Fibroblast of skin of abdomen (primary cell): ENCODE measurements around the gene L3MBTL3.
"Not testable (repeated sequence)": the region's sequence is repeated elsewhere in the genome, so short reads cannot be mapped to it uniquely, and the experiment has no call there.

ENCODE experiments used
- DNase-seq: peaks from one replicate; pipeline ENCODE4 v3.0.0-alpha.2; 2013

L3MBTL3 gene

GRCh38 chr6:130143709-130144108, 125.3 kb downstream of the L3MBTL3 start:
- no peak for DNase-seq

- DNase-seq: no peak
Observed at GRCh38 chr6:130147111-130147510, 128.7 kb downstream of the L3MBTL3 start.

GRCh38 chr6:130148181-130148580, 129.8 kb downstream of the L3MBTL3 start:
- no peak for DNase-seq

GRCh38 chr6:130149016-130149415, 130.6 kb downstream of the L3MBTL3 start:
- not testable (repeated sequence) for DNase-seq

- no peak for DNase-seq
Observed at GRCh38 chr6:130150906-130151305, 132.5 kb downstream of the L3MBTL3 start.

DNA sequence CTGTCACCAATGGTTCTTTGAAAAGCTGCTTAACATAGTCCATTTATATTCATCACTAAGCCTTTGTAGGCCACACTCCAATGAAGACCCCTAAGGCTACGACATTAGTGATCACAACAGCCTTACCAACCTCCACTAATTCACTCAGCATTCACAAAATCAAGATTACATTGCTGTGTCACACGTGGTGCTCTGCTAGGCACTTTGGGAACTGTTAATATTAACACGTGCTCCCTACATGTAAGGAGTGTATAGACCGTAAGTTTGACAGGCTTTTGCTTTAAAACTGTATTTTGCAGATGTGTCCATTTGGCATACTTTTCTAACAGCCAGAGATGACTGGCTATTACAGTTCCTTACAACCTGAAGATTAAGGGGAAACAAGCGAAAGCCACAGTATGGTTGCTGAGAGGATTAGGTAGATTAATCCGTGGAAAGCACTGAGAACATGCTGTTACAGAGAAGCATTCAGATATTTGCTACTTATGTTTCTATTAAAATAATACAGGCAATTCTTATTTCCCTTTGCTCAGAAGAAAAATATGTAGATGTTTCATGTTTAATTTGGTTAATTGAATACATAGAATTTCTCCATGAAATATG, 134.6 kb downstream of the L3MBTL3 start:
- no peak for DNase-seq

DNA sequence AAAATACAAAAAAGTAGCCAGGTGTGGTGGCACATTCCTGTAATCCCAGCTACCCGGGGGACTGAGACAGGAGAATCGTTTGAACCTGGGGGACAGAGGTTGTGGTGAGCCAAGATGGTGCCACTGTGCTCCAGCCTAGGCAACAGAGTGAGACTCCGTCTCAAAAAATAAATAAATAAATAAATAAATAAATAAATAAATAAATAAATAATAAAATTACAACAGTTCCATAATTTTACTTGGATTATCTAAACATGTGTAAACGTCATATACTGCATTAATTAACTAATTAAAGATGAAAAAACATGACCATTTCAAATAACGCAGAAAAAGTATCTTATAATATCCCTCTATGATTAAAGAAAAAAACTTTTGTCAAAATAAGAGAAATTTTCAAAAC, 138.5 kb downstream of the L3MBTL3 start:
- DNase-seq: no peak

DNA sequence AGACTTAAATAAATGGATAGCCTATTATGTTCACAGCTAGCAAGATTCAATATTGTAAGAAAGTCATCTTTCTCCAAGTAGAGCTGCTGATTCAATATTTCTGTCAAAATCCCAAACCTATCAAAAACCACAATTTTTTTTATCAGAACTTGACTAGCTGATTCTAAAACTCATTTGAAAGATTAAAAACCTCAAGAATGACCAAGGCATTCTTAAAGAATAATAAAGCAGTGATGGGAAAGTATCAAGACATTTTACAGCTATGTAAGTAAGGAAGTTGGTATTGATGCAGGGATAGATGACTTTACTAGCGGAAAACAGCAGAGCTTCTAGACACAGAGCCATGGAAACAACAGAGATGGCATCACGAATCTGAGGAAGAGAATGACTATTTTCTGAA, 139.7 kb downstream of the L3MBTL3 start:
- peak; percentile 28 for DNase-seq

DNA sequence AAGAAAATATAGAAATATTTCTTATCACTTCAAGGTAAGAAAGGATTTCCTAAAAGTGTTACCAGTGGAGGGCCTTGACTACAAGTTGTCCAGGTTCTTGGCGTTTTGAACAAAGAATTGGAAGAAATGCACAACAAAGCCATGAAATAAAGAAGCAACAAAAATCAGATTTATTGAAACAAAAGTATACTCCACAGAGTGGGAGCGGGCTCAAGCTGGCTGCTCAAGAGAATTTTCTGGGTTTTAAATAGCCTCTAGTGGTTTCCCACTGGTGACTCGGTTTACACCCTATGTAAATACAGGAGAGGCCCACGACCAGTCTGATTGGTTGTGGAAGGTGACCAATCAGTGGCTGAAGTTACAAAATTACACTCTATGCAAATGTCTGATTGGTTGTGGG, 140.2 kb downstream of the L3MBTL3 start:
- no peak for DNase-seq

- DNase-seq: peak; percentile 45
Observed at GRCh38 chr6:130159956-130160355, 141.6 kb downstream of the L3MBTL3 start.

DNA sequence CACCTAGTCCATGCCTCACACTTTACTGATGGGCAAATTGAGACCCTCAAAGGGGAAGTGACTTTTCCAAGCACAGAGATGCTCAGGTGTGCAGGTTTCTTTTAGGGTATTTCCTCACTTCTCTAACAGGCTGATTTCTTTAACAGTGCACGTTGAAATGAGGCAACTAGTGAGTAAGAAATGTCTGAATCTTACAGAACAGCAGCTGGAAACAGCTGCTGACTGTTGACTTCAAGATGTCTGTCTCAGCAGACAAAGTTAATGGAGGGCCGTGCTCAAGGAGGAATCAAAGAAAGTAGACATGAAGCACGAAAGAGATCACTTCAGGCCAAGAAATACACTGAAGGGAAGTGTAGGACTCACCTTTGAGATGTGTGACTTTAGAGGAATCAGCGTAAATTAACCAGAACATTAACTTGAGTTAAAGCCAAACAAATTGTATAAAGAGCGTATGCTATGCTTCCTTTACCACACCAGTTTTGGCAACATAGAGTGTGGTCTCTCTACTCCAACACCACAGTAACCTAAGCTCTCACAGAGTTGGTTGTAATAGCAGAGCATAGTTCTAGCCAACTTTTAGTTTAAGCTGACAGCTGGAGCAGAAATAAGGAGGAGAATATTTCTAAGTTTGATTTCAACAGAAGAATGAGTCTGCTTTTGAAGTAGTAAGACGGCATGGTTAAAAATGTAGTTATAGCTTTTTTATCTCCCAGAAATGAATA, 143.5 kb downstream of the L3MBTL3 start:
- peak; percentile 61 for DNase-seq

DNA sequence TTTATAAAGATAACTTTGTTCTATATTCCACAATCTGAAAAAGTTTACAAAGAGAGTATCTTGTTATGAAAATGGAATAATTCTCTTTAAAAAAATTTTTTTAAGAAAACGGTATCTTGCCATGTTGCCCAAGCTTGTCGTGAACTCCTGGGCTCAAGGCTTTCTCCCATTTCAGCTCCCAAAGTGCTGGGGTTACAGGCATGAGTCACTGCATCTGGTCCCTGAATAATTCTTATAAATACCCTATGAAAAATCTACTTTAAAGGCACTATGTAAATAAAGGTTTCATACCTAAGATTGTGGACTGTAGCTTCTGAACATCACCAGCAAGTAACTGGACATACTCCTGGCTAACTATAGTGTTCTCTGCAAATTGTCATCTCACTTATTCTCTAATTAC, 144.0 kb downstream of the L3MBTL3 start:
- DNase-seq: peak; percentile 7

DNA sequence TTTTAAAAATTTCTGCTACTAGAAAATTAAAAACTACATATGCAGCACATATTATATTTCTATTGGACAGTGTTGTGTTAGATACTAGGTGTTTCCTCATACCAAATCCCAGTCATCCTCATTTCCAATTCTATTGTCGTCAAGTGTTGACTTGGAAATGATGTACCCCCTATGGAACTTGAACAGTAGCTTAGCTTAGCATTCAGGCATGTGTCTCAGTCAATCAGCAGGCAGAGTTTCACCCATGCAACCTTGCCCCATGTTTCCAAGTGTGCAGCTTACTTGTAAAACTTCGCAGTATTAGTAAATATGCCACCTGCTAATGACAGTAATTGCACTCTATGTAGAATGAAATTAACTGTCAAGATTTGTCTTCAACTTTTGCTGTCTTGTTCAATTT, 144.9 kb downstream of the L3MBTL3 start:
- no peak for DNase-seq

DNA sequence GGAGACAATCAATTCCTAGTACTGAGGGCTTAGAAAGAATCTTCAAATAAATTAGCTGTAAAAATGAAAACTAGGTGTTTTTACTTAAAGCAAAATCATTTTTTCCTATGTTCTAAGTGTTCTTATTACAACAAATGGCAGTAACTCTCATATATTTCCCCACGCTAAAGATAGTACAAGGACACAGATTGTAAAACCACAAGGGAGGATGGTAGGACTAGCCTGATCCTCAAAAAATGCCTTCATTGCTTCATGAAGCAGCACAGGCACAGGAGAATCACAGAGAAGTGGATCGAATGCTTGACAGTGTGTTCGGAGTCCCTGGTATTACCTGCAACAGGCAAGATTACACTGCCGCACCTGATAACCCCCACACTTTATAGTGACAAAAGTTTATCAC, 145.9 kb downstream of the L3MBTL3 start:
- DNase-seq: no peak

DNA sequence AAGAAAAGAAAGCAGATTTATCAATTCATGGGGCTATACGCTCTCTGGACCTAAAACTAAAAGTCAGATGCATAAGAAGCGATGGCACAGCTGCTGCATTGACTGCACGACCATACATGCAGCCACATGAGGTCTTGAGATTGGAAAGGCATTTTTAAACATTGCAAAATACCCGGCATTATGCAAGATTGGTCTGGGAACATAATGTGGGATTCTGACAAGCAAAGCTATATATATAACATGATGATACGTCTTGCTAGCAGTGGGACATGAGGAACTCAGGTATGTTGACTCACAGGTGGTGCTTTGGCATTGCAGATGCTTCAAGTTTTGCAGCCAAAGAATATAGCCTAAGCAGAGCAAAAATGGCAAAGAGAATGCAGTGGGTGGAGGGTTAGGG, 149.3 kb downstream of the L3MBTL3 start:
- peak; percentile 66 for DNase-seq

- not testable (repeated sequence) for DNase-seq
Observed at GRCh38 chr6:130170160-130170559, 151.8 kb downstream of the L3MBTL3 start.

DNA sequence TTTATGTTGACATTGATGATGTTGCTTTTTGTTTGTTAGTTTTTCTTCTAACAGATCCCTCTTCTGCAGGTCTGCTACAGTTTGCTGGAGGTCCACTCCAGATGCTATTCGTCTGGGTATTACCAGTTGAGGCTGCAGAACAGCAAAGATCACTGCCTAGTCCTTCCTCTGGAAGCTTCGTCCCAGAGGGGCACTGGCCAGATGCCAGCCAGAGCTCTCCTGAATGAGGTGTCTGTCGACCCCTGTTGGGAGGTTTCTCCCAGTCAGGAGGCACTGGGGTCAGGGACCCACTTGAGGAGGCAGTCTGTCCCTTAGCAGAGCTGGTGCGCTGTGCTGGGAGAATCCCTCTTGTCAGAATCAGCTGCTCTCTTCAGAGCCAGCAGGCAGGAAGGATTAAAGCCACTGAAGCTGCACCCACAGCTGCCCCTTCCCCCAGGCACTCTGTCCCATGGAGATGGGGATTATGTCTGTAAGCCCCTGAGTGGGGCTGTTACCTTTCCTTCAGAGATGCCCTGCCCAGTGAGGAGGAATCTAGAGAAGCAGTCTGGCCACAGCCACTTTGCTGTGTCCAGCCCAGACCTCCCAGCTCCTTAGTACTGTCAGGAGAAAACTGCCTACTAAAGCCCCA, 155.1 kb downstream of the L3MBTL3 start:
- not testable (repeated sequence) for DNase-seq

GRCh38 chr6:130176378-130176777, 158.0 kb downstream of the L3MBTL3 start:
- DNase-seq: no peak

DNA sequence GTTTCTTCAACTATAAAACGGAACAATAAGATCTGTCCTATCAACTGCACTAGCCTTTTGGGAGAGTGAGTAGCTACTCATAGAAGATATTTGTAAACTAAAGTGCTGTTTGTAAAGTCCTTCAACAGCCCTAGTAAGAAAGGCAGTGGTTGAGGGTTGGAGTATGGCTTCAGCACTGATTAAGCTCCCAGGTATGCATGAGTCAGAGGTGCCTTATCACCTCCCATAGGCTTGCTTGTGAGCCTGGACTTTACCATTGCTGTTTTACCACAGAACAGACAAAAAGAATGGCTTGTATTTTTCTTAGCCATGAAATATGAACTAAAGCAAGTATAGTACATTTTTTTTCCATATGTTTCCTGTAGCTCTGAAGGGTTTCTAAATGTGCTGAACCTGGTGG, 160.3 kb downstream of the L3MBTL3 start:
- DNase-seq: peak; percentile 94

GRCh38 chr6:130182466-130182865, 164.1 kb downstream of the L3MBTL3 start:
- no peak for DNase-seq

- DNase-seq: no peak
Observed at GRCh38 chr6:130183271-130184222, 165.2 kb downstream of the L3MBTL3 start.

- no peak for DNase-seq
Observed at GRCh38 chr6:130185658-130186057, 167.3 kb downstream of the L3MBTL3 start.
